SU-DHL-6 (cell line): ENCODE data around the gene DNMBP.

Source experiments
- CTCF ChIP-seq: fragments of 200-600 bp; sonication (generic); IDR thresholded peaks from one replicate; pipeline ENCODE4 v1.5.1; 2017; ENCODE audit warnings: antibody characterized with exemption, mild to moderate bottlenecking, low read length, moderate library complexity; ENCODE audit not compliant: insufficient read depth, poor library complexity, severe bottlenecking
- EZH2phosphoT487 ChIP-seq: fragments of 200-600 bp; sonication (generic), shearing (Covaris generic); conservative IDR thresholded peaks from 2 replicates; pipeline ENCODE4 v1.6.1; 2018; ENCODE audit warnings: mild to moderate bottlenecking, antibody characterized with exemption, low read length, moderate library complexity, mixed read lengths

- TF ChIP-seq CTCF, result no peak
- no peak for TF ChIP-seq EZH2phosphoT487
These were observed 158.9 kb downstream of the DNMBP start for GRCh38 chr10:99850767-99851340.
